GM12873 (cell line): ENCODE measurements around the gene PIK3CB.

ENCODE experiments used
- CTCF ChIP-seq: IDR thresholded peaks from 2 replicates; pipeline ENCODE4 v1.5.1; 2012; ENCODE audit warnings: low read depth, mild to moderate bottlenecking, moderate library complexity, low read length, control low read depth; ENCODE audit not compliant: insufficient read depth; ENCODE audit errors: missing control alignments

The PIK3CB gene

GRCh38 chr3:138856799-138857198 is 22.1 kb upstream of the PIK3CB start:
- TF ChIP-seq CTCF, result no peak

- no peak for TF ChIP-seq CTCF
Measured at GRCh38 chr3:138854940-138855339, 20.2 kb upstream of the PIK3CB start.

GRCh38 chr3:138854204-138854603 is 19.5 kb upstream of the PIK3CB start:
- TF ChIP-seq CTCF, result no peak

- TF ChIP-seq CTCF, result no peak
Measured at GRCh38 chr3:138850151-138850550, 15.4 kb upstream of the PIK3CB start.

GRCh38 chr3:138849222-138849940 is 14.7 kb upstream of the PIK3CB start:
- TF ChIP-seq CTCF, result no peak

GRCh38 chr3:138848696-138849095 is 14.0 kb upstream of the PIK3CB start:
- TF ChIP-seq CTCF, result no peak

GRCh38 chr3:138846262-138846791 is 11.6 kb upstream of the PIK3CB start:
- no peak for TF ChIP-seq CTCF

GRCh38 chr3:138845771-138846173 is 11.0 kb upstream of the PIK3CB start:
- TF ChIP-seq CTCF, result no peak
